GM10266 (cell line): ENCODE measurements around the gene PLEKHH2.

Experiments used
- DNase-seq: peaks from one replicate; pipeline ENCODE4 v3.0.0; 2012; ENCODE audit errors: extremely low spot score
- TF ChIP-seq, protein P1 (sequence below): IDR thresholded peaks from 2 replicates; pipeline ENCODE4 v1.5.1; 2012; ENCODE audit warnings: mild to moderate bottlenecking, low read depth; ENCODE audit not compliant: control insufficient read depth, insufficient read depth; ENCODE audit errors: missing control alignments

Gene PLEKHH2

DNA sequence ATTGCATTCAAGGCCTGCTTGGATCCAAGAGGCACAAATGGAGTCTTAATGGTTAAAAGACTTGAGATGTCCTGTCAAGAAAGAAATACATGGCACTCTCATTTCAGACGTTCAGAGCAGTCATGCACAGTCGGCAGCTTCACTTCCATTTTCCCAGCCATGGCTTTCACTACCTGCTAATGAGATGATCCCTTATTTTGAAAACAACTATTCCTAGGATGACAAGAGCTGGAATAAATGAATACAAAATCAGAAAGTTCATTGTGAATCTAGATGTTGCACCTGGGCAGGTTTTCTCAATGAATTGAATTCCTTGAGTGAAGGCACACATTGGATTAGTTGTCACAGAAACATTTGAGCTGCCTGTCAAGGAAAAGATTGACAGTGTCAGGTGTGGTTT, 175.9 kb downstream of the PLEKHH2 start:
- TF ChIP-seq, protein P1, sequence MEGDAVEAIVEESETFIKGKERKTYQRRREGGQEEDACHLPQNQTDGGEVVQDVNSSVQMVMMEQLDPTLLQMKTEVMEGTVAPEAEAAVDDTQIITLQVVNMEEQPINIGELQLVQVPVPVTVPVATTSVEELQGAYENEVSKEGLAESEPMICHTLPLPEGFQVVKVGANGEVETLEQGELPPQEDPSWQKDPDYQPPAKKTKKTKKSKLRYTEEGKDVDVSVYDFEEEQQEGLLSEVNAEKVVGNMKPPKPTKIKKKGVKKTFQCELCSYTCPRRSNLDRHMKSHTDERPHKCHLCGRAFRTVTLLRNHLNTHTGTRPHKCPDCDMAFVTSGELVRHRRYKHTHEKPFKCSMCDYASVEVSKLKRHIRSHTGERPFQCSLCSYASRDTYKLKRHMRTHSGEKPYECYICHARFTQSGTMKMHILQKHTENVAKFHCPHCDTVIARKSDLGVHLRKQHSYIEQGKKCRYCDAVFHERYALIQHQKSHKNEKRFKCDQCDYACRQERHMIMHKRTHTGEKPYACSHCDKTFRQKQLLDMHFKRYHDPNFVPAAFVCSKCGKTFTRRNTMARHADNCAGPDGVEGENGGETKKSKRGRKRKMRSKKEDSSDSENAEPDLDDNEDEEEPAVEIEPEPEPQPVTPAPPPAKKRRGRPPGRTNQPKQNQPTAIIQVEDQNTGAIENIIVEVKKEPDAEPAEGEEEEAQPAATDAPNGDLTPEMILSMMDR: no peak
- no peak for DNase-seq

DNA sequence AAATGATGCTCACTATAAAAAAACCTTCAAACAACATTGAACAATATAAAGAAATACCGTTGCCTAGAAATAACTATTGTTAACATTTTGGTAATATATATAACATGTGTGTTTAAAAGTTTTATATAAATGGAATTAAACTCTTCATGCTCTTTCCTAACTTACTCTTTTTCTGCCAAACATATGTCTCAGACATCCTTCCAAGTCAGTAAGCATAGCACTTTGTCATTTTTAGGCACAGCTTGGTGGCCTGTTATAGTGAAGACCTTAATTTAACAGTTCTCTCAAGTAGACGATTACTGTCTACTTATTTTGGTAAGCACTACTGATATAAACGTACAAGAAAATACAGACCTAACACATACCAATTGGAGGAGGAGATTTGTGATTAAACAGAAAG, 177.7 kb downstream of the PLEKHH2 start:
- DNase-seq: no peak
- TF ChIP-seq, protein P1: no peak
